Amniotic stem cell (primary cell): ENCODE measurements around the gene PNLIP.

Experiments
- DNase-seq: peaks from one replicate; lab custom pipeline; 2025; lab: John Stamatoyannopoulos, UW

PNLIP gene

GRCh38 chr10:116574797-116575196, 29.1 kb downstream of the PNLIP start:
- DNase-seq = no peak

- DNase-seq = no peak
Observed at GRCh38 chr10:116587878-116588591, 42.3 kb downstream of the PNLIP start.

GRCh38 chr10:116588995-116589394, 43.3 kb downstream of the PNLIP start:
- DNase-seq = no peak

GRCh38 chr10:116589926-116590325, 44.2 kb downstream of the PNLIP start:
- no peak for DNase-seq

GRCh38 chr10:116590590-116591444, 45.1 kb downstream of the PNLIP start, which contains the start of gene PNLIPRP1:
Gene PNLIPRP1 (plus strand): TSS chr10:116590959. CDS start chr10:116591130, 171 bp downstream.
- no peak for DNase-seq

GRCh38 chr10:116593139-116593740, 47.5 kb downstream of the PNLIP start:
- DNase-seq = no peak

- no peak for DNase-seq
Observed at GRCh38 chr10:116594525-116595035, 48.8 kb downstream of the PNLIP start.

GRCh38 chr10:116596062-116596461, 50.3 kb downstream of the PNLIP start:
- DNase-seq = no peak

- no peak for DNase-seq
Observed at GRCh38 chr10:116597543-116597942, 51.8 kb downstream of the PNLIP start.

- DNase-seq = no peak
Observed at GRCh38 chr10:116598329-116598728, 52.6 kb downstream of the PNLIP start.

GRCh38 chr10:116599991-116600390, 54.3 kb downstream of the PNLIP start:
- no peak for DNase-seq

- no peak for DNase-seq
Observed at GRCh38 chr10:116602648-116603400, 57.1 kb downstream of the PNLIP start.

GRCh38 chr10:116606061-116606483, 60.3 kb downstream of the PNLIP start:
- no peak for DNase-seq

- DNase-seq = no peak
Observed at GRCh38 chr10:116607336-116607735, 61.6 kb downstream of the PNLIP start.

- DNase-seq = no peak
Observed at GRCh38 chr10:116608686-116609594, 63.2 kb downstream of the PNLIP start.

- no peak for DNase-seq
Observed at GRCh38 chr10:116610443-116611152, 64.9 kb downstream of the PNLIP start.

GRCh38 chr10:116611153-116611545, 65.4 kb downstream of the PNLIP start:
- no peak for DNase-seq

- no peak for DNase-seq
Observed at GRCh38 chr10:116612107-116612769, 66.5 kb downstream of the PNLIP start.

- DNase-seq = no peak
Observed at GRCh38 chr10:116613471-116613870, 67.7 kb downstream of the PNLIP start.
